Measurements from ENCODE around the gene WDR1.

DNA sequence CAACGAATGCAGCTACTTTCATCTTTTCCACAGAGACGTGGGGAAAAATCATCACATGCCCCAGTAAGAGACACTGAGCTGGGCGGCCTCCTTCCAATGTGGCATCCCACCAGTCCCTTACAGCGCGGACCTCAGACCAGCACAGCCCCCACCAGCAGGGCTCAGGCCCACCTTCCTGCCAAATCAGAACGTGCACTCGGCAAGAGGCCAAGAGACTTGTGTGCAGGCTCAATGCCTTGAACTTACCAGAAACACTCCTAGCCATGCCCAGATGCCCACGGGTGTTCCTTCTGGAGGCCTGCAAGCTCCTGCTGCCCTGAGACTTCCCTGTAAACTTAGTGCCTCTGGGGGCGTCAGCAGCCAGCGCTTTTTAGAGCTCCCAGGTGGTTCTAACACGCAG is 31.2 kb downstream of the WDR1 start:
- TF ChIP-seq, protein P1, sequence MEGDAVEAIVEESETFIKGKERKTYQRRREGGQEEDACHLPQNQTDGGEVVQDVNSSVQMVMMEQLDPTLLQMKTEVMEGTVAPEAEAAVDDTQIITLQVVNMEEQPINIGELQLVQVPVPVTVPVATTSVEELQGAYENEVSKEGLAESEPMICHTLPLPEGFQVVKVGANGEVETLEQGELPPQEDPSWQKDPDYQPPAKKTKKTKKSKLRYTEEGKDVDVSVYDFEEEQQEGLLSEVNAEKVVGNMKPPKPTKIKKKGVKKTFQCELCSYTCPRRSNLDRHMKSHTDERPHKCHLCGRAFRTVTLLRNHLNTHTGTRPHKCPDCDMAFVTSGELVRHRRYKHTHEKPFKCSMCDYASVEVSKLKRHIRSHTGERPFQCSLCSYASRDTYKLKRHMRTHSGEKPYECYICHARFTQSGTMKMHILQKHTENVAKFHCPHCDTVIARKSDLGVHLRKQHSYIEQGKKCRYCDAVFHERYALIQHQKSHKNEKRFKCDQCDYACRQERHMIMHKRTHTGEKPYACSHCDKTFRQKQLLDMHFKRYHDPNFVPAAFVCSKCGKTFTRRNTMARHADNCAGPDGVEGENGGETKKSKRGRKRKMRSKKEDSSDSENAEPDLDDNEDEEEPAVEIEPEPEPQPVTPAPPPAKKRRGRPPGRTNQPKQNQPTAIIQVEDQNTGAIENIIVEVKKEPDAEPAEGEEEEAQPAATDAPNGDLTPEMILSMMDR (IDR thresholded peaks at IDR 0.05 in 2 of 3, conservative IDR thresholded peaks at IDR 0.05 in 1 of 3; ENCODE audit: borderline replicate concordance in 1 of 3, insufficient read depth in 1 of 3, low read depth in 2 of 3, low read length in 2 of 3) = no peak
- TF ChIP-seq EZH2 (IDR thresholded peaks at IDR 0.05) (no peak), CEBPB (IDR thresholded peaks at IDR 0.05; ENCODE audit: low read depth) (no peak)
